ENCODE data around the gene SPOCK1. TPM values are rescaled to one million over a fixed set of nuclear protein-coding genes. Genes with fewer than 3 reads are reported as not detected.

The SPOCK1 gene
- total and polyA plus RNA-seq, 9 of the 15 experiments (the other 6 are each of a cell fraction or from before 2014, with no cell fraction given), result 0.01 to 0.35 (median 0.04) TPM; not detected in 6

Small RNA genes lying within 50 kb of the gene (small RNA-seq; reads per million reads assigned to genes)
- gene RNA5SP193, result not detected

Other genes with a start within 250 kb of the SPOCK1 start
- gene KLHL3, start 236.8 kb upstream of the SPOCK1 start, total RNA-seq (2014; rRNA removed), result under 0.01 and 0.65 TPM in 2 replicates
- 0.26 and 0.33 TPM in 2 replicates for gene KLHL3, start 236.8 kb upstream of the SPOCK1 start, total RNA-seq (2014; rRNA removed; fragmentation: Illumina TruSeq; extraction: Trizol)
- 0.64 and 0.65 TPM in 2 replicates for gene KLHL3, start 236.8 kb upstream of the SPOCK1 start, total RNA-seq (2015; rRNA removed; fragmentation: Illumina TruSeq; extraction: Trizol)
- 0.31 and 0.38 TPM in 2 replicates for gene KLHL3, start 236.8 kb upstream of the SPOCK1 start, total RNA-seq (2021)
- gene KLHL3, start 236.8 kb upstream of the SPOCK1 start, polyA plus RNA-seq (2011; rRNA removed), result 1.5 and 2.1 TPM in 2 replicates
- 0.22 and 0.24 TPM in 2 replicates for gene KLHL3, start 236.8 kb upstream of the SPOCK1 start, polyA plus RNA-seq (2014; fragmentation: Illumina TruSeq; extraction: Trizol)
- under 1 TPM; 0.14 to 0.18 TPM for gene KLHL3, start 236.8 kb upstream of the SPOCK1 start, polyA plus RNA-seq (2014; fragmentation: Nextera tagmentation; extraction: Ambion mirVana)
- 0.19 and 0.47 TPM in 2 replicates for gene KLHL3, start 236.8 kb upstream of the SPOCK1 start, polyA plus RNA-seq (2014; rRNA removed)